ENCODE measurements around the gene ZFP90.

The ZFP90 gene

DNA sequence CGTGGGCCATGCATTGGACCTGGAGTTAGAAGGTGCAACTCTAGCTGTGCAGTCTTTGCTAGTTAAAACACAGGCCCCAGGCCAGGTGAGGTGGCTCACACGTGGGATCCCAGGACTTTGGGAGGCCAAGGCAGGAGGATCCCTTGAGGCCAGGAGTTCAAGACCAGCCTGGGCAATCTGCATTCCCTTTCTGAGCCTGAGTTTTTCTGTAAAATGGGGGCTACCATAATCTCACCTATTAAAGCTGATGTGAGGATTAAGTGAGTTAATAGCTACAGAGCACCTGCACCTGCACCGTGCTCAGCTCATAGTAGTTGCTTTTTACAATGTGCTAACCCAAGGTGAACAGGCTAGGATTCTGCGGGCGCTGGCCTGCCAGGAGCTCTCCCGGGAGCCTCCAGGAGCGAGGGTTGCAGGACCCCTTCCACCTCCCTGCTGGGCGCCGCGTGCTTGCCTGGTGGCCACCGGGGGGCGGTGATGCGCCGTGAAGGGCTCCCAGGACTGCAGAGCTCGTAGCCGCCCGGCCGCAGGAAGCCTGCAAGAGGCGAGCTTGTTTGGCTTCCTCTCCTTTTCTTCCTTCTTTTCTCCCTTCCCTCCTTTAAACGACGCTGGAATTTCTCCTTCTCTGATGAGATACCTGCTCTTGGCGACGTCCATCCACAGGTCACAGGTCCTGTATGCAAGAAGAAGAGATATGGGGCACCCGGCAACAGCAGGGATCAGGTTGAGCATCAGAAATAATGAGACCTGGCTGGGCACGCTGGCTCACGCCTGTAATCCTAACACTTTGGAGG is 51.3 kb downstream of the ZFP90 start:
- no peak for DNase-seq

DNA sequence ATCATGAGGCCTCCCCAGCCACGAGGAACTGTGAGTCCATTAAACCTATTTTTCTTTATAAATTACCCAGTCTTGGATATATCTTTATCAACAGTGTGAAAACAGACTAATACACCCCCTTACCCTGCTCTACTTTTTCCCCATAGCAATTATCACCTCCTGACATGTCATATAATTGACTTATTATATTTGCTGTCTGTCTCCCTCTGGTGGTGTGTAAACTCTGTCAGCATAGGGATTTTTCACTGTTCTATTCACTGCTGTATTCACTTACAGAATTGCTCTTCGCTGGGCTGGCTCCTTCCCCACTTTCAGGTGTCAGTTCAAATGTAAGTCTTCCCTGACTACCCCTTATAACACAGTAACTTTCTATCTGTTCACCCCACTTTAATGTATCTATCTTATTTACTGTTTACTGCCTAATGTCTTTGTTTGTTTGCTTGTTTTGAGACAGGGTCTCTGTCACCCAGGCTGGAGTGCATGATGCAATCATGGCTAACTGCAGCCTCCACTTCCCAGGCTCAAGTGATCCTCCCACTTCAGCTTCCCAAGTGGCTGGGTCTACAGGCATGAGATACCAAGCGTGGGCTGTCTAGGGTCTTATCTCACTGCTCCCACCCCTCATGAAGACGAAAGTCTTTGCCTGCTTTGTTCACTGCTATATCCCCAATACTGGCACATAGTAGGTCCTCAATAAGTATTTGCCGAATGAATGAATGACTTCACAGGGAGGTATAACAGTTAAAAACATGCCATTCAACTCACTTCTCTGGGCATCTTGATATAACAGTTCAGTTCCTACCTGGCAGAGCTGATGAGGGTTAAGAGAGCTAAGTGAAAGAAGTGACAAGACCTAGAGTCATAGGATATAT is 53.6 kb downstream of the ZFP90 start:
- DNase-seq: no peak

DNA sequence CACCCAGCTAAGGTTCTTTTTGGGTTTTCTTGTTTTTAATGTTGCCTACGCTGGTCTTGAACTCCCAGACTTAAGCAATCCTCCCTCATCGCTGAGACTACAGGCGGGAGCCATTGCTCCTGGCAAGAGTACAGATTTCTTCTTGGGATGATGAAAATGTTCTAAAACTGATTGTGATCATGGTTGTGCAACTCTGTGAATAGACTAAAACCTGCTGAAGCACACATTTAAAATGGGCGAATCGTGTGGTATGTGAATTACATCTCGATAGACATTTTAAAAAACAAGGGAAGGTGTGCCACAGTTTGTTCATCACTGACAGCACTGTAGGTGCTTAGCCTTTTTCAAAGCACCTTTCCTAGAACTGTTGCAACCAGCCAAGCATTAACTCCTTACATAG is 57.2 kb downstream of the ZFP90 start:
- DNase-seq: no peak

DNA sequence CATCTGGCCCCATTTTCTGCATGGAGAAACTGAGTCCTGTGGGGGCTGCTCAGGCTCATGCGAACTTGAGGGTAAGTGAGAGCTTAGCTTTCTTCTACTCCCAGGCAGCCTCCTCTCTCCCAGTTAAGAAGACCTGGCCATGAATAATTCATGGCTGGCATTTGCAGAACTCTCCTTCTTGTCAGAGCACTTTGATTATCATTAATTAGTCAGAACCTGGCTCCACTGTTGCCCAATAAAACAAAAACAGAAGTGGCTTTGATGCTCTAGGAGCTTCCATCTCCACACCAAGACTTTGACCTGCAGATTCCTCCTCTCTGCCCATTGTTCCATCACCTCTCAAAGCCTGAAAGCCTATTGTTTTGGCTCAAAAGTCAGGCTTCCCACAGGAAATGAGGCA is 60.5 kb downstream of the ZFP90 start:
- DNase-seq: no peak

DNA sequence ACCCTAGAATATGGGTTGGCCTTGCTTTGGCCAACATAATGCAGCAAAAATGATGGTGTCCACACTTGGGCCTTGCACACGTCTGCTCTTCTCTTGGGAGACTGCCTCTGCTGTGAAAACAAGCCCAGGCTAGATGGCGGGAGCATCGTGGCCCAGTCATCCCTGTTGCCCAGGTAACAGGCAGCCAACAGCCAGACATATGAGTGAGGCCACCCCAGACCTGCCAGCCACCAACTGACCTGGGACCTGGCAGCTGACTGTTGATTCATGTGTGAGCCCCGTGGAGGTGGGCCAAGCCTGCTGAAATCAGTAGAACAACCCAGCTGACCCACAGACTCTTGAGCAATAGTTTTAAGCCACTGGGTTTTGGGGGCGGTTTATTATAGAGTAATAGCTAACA is 66.7 kb downstream of the ZFP90 start:
- DNase-seq: no peak

DNA sequence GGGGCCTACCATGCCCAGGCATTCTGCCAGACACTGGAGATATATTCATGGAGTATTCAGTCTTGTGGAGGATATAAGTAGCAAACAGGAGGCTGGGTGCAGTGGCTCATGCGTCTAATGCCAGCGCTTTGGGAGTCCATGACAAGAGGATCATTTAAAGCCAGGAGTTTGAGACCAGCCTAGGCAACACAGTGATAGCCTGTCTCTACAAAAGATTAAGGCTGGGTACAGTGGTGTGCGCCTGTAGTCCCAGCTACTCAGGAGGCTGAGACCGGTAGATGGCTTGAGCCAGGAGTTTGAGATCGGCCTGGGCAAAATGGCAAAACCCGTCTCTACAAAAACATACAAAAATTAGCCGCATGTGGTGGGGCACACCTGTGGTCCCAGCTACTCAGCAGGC is 68.4 kb downstream of the ZFP90 start:
- DNase-seq: no peak

DNA sequence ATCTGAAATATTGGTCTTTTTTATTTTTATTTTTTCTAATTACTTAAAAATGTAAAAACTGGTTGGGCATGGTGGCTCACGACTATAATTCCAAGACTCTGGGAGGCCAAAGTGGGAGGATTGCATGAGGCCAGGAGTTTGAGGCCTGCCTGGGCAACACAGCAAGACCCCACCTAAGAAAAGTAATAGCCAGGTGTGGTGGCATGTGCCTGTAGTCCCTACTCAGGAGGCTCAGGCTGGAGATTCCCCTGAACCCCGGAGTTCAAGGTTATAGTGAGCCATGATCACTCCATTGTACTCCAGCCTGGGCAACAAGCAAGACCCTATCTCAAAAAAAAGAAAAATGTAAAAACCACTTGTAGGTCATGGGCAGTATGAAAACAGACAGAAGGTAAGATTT is 69.2 kb downstream of the ZFP90 start:
- DNase-seq: no peak

DNA sequence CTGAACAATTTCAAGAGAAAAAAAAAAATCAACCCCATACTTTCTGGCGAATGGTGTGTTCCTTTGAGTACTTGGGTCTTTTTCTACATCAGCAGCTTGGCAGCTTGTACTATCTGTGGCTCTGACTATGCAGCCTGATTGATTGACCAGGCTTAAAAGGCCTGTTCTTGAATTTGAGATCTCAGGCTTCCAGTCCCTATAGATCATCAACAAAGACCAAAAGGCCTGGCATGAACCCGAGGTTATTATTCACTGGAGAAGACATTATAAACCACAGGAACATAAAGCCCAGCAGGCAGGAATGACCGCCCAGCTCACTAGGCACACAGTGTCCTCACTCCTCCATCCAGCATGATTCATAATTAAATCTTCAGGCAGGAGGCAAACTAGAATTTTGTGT is 73.9 kb downstream of the ZFP90 start:
- DNase-seq: no peak

DNA sequence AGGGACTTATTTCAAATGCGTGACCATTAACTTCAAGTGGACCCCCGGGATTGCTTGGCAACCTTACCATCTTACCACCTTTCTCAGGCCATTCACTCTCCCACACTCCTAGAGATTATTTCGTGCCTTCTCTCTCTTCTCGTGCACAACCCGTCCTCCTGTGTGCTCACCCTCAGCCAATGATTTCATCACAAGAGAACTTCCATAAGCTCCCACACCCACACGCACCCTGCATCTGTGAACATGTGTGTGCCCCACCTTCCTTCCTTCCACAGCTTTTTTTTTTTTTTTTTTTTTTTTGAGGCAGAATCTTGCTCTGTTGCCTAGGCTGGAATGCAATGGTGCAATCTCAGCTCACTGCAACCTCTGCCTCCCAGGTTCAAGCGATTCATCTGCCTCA is 78.6 kb downstream of the ZFP90 start:
- DNase-seq: no peak

All from NCI-H2227 treated with DMSO at 0.1 percent for 48 hours (cell line).